CD4-positive, alpha-beta T cell treated with Interleukin-12 subunit alpha and Interleukin-12 subunit beta, for 1 hour (primary cell): ENCODE measurements around the gene PM20D1.

ENCODE experiments used
- DNase-seq: peaks from one replicate; pipeline ENCODE4 v3.0.0-alpha.2; 2020

PM20D1 gene

GRCh38 chr1:205803986-205804385, 45.9 kb downstream of the PM20D1 start:
- no peak for DNase-seq

- DNase-seq, result no peak
Observed at GRCh38 chr1:205802060-205802459, 47.9 kb downstream of the PM20D1 start.

GRCh38 chr1:205800981-205801703, 48.8 kb downstream of the PM20D1 start:
- DNase-seq, result no peak

GRCh38 chr1:205800427-205800826, 49.5 kb downstream of the PM20D1 start:
- no peak for DNase-seq

GRCh38 chr1:205798577-205798976, 51.4 kb downstream of the PM20D1 start:
- DNase-seq, result no peak

GRCh38 chr1:205797168-205797567, 52.8 kb downstream of the PM20D1 start:
- DNase-seq, result no peak

- DNase-seq, result no peak
Observed at GRCh38 chr1:205794011-205794730, 55.8 kb downstream of the PM20D1 start.

- no peak for DNase-seq
Observed at GRCh38 chr1:205792961-205793673, 56.8 kb downstream of the PM20D1 start.

- no peak for DNase-seq
Observed at GRCh38 chr1:205792481-205792881, 57.5 kb downstream of the PM20D1 start.

- DNase-seq, result peak; percentile 70
Observed at GRCh38 chr1:205791568-205792180, 58.3 kb downstream of the PM20D1 start.

GRCh38 chr1:205787287-205787916, 62.5 kb downstream of the PM20D1 start:
- DNase-seq, result no peak

- DNase-seq, result no peak
Observed at GRCh38 chr1:205786601-205787000, 63.3 kb downstream of the PM20D1 start.

- DNase-seq, result no peak
Observed at GRCh38 chr1:205785446-205785845, 64.5 kb downstream of the PM20D1 start.

- DNase-seq, result no peak
Observed at GRCh38 chr1:205783904-205784303, 66.0 kb downstream of the PM20D1 start.

- DNase-seq, result no peak
Observed at GRCh38 chr1:205783433-205783795, 66.5 kb downstream of the PM20D1 start.

- peak; percentile 20 for DNase-seq
Observed at GRCh38 chr1:205782627-205783432, 67.1 kb downstream of the PM20D1 start.

- DNase-seq, result no peak
Observed at GRCh38 chr1:205780335-205780734, 69.6 kb downstream of the PM20D1 start.
